H1 (cell line): ENCODE data around the gene LRRC43. TPM values are rescaled to one million over a fixed set of nuclear protein-coding genes. Genes with fewer than 3 reads are reported as not detected.

ENCODE experiments used
- SRF ChIP-seq: IDR thresholded peaks from 2 replicates; pipeline ENCODE4 v1.6.1; 2011; ENCODE audit warnings: mild to moderate bottlenecking, low read depth, low read length, moderate library complexity
- polyA plus RNA-seq, 7 experiments: library from polyadenylated mRNA; depleted of rRNA in 3 of 7; stranded (reverse) in 5 of 7; unstranded in 2 of 7; fragments of >200 nt in 5 of 7; fragments of 200-250 nt in 2 of 7; gene quantifications; 1 replicate in 5 of 7; 2 replicates in 1 of 7; 4 replicates in 1 of 7; pipeline versions ENCODE4 v1.2.1 to v1.2.3, GENCODE V29; 2011 to 2013; ENCODE audit warnings: missing spikeins in 2 of 7, mixed read lengths in 2 of 7
- total RNA-seq: library from RNA; stranded (reverse); fragmentation: NEBNext Ultra II Directional; extraction: Animal tissue kit (Norgen Biotek cat#: 25700); gene quantifications from 2 replicates; pipeline ENCODE4 v1.2.1, GENCODE V29; 2021

The LRRC43 gene
- total and polyA plus RNA-seq, 2 of the 8 experiments (the other 6 are each of a cell fraction or from before 2014, with no cell fraction given): 0.35 to 0.44 TPM

DNA sequence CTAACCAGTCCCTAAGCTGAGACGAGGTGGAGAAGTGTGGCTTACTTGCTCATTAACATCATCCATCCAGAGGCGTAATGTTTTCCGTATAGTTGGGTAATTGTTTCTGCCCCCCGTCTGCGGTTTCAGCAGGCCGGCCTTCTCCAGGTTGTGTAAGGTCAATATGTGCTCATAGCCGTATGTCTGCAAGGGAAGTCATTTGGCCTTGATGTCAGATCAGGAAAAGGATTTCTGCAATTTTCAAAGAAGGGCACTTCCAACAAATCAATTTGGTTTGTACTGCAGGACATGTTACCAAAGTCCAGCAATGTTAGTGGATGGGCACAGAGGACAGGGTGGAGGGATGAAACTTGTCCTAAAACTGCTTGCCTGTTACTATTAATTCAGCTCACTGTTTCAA lies 52.8 kb downstream of the LRRC43 start (continued):
- no peak for TF ChIP-seq SRF
